HG03460 (cell line): ENCODE measurements around the gene C10orf67.
"Not testable (repeated sequence)": the region's sequence is repeated elsewhere in the genome, so short reads cannot be mapped to it uniquely, and the experiment has no call there.

Source experiments
- ATAC-seq: cut with Tn5 transposase; IDR thresholded peaks from one replicate; pipeline ENCODE4 v1.9.1; 2021; ENCODE audit not compliant: unreplicated experiment

Gene C10orf67

GRCh38 chr10:23280419-23281043 lies 64.1 kb downstream of the C10orf67 start:
- ATAC-seq, result no peak

- no peak for ATAC-seq
These were observed 69.2 kb downstream of the C10orf67 start for GRCh38 chr10:23275355-23275754.

GRCh38 chr10:23274179-23274578 lies 70.4 kb downstream of the C10orf67 start:
- ATAC-seq, result not testable (repeated sequence)

- ATAC-seq, result no peak
These were observed 74.1 kb downstream of the C10orf67 start for GRCh38 chr10:23270531-23270930.

- no peak for ATAC-seq
These were observed 81.0 kb downstream of the C10orf67 start for GRCh38 chr10:23263441-23264164.

GRCh38 chr10:23262928-23263327 lies 81.7 kb downstream of the C10orf67 start:
- ATAC-seq, result no peak

GRCh38 chr10:23258516-23258915 lies 86.1 kb downstream of the C10orf67 start:
- ATAC-seq, result no peak

- ATAC-seq, result no peak
These were observed 90.8 kb downstream of the C10orf67 start for GRCh38 chr10:23253780-23254179.

- not testable (repeated sequence) for ATAC-seq
These were observed 91.7 kb downstream of the C10orf67 start for GRCh38 chr10:23252859-23253258.

GRCh38 chr10:23241779-23242178 lies 102.8 kb downstream of the C10orf67 start:
- ATAC-seq, result not testable (repeated sequence)

GRCh38 chr10:23238015-23238414 lies 106.6 kb downstream of the C10orf67 start:
- ATAC-seq, result no peak

- ATAC-seq, result no peak
These were observed 114.0 kb downstream of the C10orf67 start for GRCh38 chr10:23230582-23230981.

- ATAC-seq, result no peak
These were observed 127.1 kb downstream of the C10orf67 start for GRCh38 chr10:23217471-23217870.

GRCh38 chr10:23205972-23206642 lies 138.5 kb downstream of the C10orf67 start:
- ATAC-seq, result no peak

GRCh38 chr10:23204773-23205172 lies 139.8 kb downstream of the C10orf67 start:
- no peak for ATAC-seq

- no peak for ATAC-seq
These were observed 140.9 kb downstream of the C10orf67 start for GRCh38 chr10:23203369-23204325.

GRCh38 chr10:23202779-23203178 lies 141.8 kb downstream of the C10orf67 start:
- ATAC-seq, result no peak

GRCh38 chr10:23201837-23202236 lies 142.8 kb downstream of the C10orf67 start:
- ATAC-seq, result no peak

- no peak for ATAC-seq
These were observed 143.5 kb downstream of the C10orf67 start for GRCh38 chr10:23200997-23201652.

- ATAC-seq, result no peak
These were observed 144.0 kb downstream of the C10orf67 start for GRCh38 chr10:23200586-23200985.
